CD4-positive, CD25-positive, alpha-beta regulatory T cell (primary cell): ENCODE results near the gene HPSE2. TPM values are rescaled to one million over a fixed set of nuclear protein-coding genes. Genes with fewer than 3 reads are reported as not detected.

Experiments used
- ATAC-seq, 2 donors: fragments of 150-1000 bp; cut with Tn5 transposase; one replicate each; pipeline ENCODE4 v1.10.0; 2021; ENCODE audit warnings: low read depth in 2 of 2, moderate number of reproducible peaks in 2 of 2, moderate library complexity in 1 of 2
- DNase-seq, 3 donors: peaks; one replicate each; pipeline versions ENCODE4 v3.0.0 to v3.0.0-alpha.2; 2012 to 2022; ENCODE audit warnings: mixed read lengths in 1 of 3
- H3K27ac ChIP-seq: one replicate; pipeline ENCODE4 v1.7.0; 2013; ENCODE audit warnings: mild to moderate bottlenecking, low read length; ENCODE audit not compliant: insufficient read depth, poor library complexity, severe bottlenecking
- H3K27me3 ChIP-seq: one replicate; pipeline ENCODE4 v1.7.0; 2013; ENCODE audit warnings: low read length; ENCODE audit not compliant: control insufficient read depth, insufficient read depth
- H3K36me3 ChIP-seq: one replicate; pipeline ENCODE4 v1.7.0; 2013; ENCODE audit warnings: mild to moderate bottlenecking, low read length, moderate library complexity; ENCODE audit not compliant: control insufficient read depth, insufficient read depth
- H3K4me1 ChIP-seq: 2 replicates; pipeline ENCODE4 v1.7.0; 2013; ENCODE audit warnings: mild to moderate bottlenecking, low read length; ENCODE audit not compliant: insufficient read depth, control insufficient read depth, poor library complexity, severe bottlenecking
- H3K4me3 ChIP-seq: one replicate; pipeline ENCODE4 v1.7.0; 2013; ENCODE audit warnings: low read depth, mild to moderate bottlenecking, low read length, moderate library complexity
- H3K9me3 ChIP-seq, 2 experiments: 1 replicate in 1 of 2; 2 replicates in 1 of 2; pipeline ENCODE4 v1.7.0; 2013; ENCODE audit warnings: low read length in 2 of 2, mild to moderate bottlenecking in 1 of 2, moderate library complexity in 1 of 2; ENCODE audit not compliant: control insufficient read depth in 2 of 2
- H3K27ac Mint-ChIP-seq, 3 donors: one replicate each; pipeline ENCODE4 v1.8.0; 2020 to 2022; ENCODE audit warnings: mild to moderate bottlenecking in 3 of 3, mixed read lengths in 3 of 3, moderate library complexity in 2 of 3
- H3K27me3 Mint-ChIP-seq: one replicate; pipeline ENCODE4 v1.8.0; 2022; ENCODE audit warnings: mild to moderate bottlenecking, mixed read lengths
- H3K36me3 Mint-ChIP-seq: one replicate; pipeline ENCODE4 v1.8.0; 2020; ENCODE audit warnings: mixed read lengths
- H3K4me1 Mint-ChIP-seq, 4 donors: one replicate each; pipeline ENCODE4 v1.8.0; 2020 to 2022; ENCODE audit warnings: mixed read lengths in 4 of 4, mild to moderate bottlenecking in 1 of 4
- H3K4me3 Mint-ChIP-seq, 4 donors: one replicate each; pipeline ENCODE4 v1.8.0; 2020 to 2022; ENCODE audit warnings: mild to moderate bottlenecking in 4 of 4, mixed read lengths in 4 of 4, moderate library complexity in 3 of 4
- H3K9me3 Mint-ChIP-seq, 7 donors: one replicate each; pipeline ENCODE4 v1.8.0; 2020 to 2022; ENCODE audit warnings: mixed read lengths in 7 of 7, mild to moderate bottlenecking in 3 of 7, moderate library complexity in 2 of 7
- polyA plus RNA-seq, 4 donors: library from polyadenylated mRNA; unstranded; fragments of 300-500 nt; fragmentation: Illumina TruSeq; gene quantifications; one replicate each; pipeline ENCODE4 v1.2.3, GENCODE V29; 2021
- total RNA-seq: library from RNA; stranded (reverse); gene quantifications from one replicate; pipeline ENCODE4 v1.2.3, GENCODE V29; 2022

Gene HPSE2
- total and polyA plus RNA-seq, 5 donors from 2014 or later = 0.07 to 0.31 TPM; not detected in 3

DNA sequence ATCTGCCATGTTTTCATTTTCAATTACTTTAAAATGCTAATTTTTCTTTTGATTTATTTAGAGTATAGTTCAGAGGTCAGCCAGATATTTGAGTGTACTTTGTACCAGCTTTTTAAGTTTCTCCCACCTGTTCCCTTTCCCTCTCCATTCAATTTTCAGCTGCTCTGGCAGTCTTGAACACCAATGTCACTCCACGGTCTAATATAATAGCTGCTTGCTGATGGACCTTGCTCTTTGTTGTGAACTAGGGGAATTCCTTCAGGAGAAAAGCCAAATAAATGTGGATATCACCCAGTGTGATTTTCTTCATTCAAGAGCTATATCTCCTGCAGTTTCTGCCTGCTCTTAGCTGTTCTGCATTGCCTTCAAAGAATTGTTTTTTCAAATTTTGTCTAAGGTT, 785.0 kb downstream of the HPSE2 start:
- peaks cover 0 to 2% of the 10 kb centered on the region in 2 experiments for H3K9me3 ChIP-seq
- no peak overlapping the region for H3K4me3 Mint-ChIP-seq
- DNase-seq (no peak), ATAC-seq (no peak)
- H3K4me1 ChIP-seq = peaks cover 7% of the 10 kb centered on the region
- H3K9me3 Mint-ChIP-seq = no peaks in the 10 kb centered on the region
- no peak overlapping the region for H3K27ac ChIP-seq
- H3K4me1 Mint-ChIP-seq = peaks cover 2 to 16% (median 6%) of the 10 kb centered on the region in 4 donors
- no peak overlapping the region for H3K4me3 ChIP-seq
- H3K27me3 Mint-ChIP-seq = peaks cover 32% of the 10 kb centered on the region
- no peaks in the 10 kb centered on the region for H3K36me3 Mint-ChIP-seq
- no peak overlapping the region for H3K27ac Mint-ChIP-seq
- H3K36me3 ChIP-seq = no peaks in the 10 kb centered on the region
- peaks cover 18% of the 10 kb centered on the region for H3K27me3 ChIP-seq

DNA sequence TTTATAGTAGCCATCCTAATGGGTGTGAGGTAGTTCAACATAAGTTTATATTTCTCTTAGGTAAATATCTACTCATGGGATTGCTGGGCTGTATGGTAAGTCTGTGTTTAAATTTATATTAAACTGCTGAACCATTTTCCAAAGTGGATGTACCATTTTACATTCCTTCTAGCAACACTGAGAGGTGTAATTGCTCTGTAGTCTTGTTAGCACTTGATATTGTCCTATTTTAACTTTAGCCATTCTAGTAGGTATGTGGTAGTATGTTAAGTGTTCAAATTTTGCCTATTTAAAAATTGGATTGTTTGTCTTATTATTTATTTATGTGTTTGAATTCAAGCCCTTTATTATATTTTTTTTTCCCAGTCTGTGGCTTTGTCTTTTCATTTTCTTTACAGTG, 786.4 kb downstream of the HPSE2 start:
- no peak overlapping the region for H3K27ac Mint-ChIP-seq
- peak overlapping the region in 1 of 4 donors; percentile 85 for H3K4me3 Mint-ChIP-seq

DNA sequence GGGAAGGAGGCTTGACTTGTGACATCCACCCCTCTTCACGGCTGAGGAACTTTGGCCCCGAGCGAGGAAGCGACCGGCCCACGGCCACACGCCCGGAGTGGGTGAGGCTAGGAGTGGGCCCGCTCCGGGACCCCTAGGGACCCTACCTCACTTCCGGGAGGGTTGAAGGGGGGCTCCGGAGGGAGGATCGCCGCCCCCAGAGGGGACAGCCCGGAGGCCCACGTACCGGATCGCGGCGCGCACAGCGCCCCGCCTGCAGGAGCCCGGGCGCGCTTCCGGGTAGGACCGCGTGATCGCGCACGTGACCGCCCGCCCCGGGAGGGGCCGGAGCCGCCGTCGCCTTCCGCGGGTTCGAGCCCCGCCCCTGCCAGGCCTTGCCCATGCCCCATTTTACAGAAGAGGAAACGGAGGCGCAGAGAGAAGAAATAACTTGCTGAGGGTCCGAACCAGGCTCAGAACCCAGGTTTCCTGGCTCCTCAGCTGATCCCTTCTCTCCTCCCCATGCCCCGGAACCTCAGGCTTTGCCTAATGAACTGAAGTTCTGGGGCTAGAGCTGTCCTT, 788.9 kb downstream of the HPSE2 start, which contains the start of gene HPS1:
Gene HPS1, minus strand, starts transcription at position 275 of the 561 bp plus-strand sequence. CDS start 3,695 bp downstream, outside the sequence.
- peak; percentile 62 to 87 (median 79) for DNase-seq
- H3K27me3 Mint-ChIP-seq = peaks cover 19% of the 10 kb centered on the region
- Histone ChIP-seq H3K27me3 (peaks cover 8% of the 10 kb centered on the region), H3K9me3 (peaks cover 0 to 2% of the 10 kb centered on the region in 2 experiments), H3K27ac (peak within 1 kb of the TSS; percentile 86), H3K36me3 (peaks cover 23% of the 10 kb centered on the region), H3K4me1 (peaks cover 32% of the 10 kb centered on the region), H3K4me3 (peak within 1 kb of the TSS; percentile 86)
- H3K9me3 Mint-ChIP-seq = no peaks in the 10 kb centered on the region
- peaks cover 17% of the 10 kb centered on the region for H3K36me3 Mint-ChIP-seq
- ATAC-seq = peak; percentile 91 to 92
- peaks cover 10 to 53% (median 27%) of the 10 kb centered on the region in 4 donors for H3K4me1 Mint-ChIP-seq
- H3K4me3 Mint-ChIP-seq = peak within 1 kb of the TSS; percentile 94 to 98 (median 96)
- H3K27ac Mint-ChIP-seq = peak within 1 kb of the TSS; percentile 96 to 97 (median 96)

More for the DNA sequence above, 786.4 kb downstream of the HPSE2 start:
- Mint-ChIP-seq H3K4me1 (peaks cover 5 to 29% (median 16%) of the 10 kb centered on the region in 4 donors), H3K36me3 (peaks cover 6% of the 10 kb centered on the region), H3K9me3 (no peaks in the 10 kb centered on the region), H3K27me3 (peaks cover 32% of the 10 kb centered on the region)
- Histone ChIP-seq H3K4me1 (peaks cover 19% of the 10 kb centered on the region), H3K9me3 (peaks cover 0 to 2% of the 10 kb centered on the region in 2 experiments), H3K27ac (no peak overlapping the region), H3K36me3 (peaks cover 6% of the 10 kb centered on the region), H3K4me3 (no peak overlapping the region), H3K27me3 (peaks cover 18% of the 10 kb centered on the region)
- no peak for DNase-seq
- ATAC-seq = no peak

DNA sequence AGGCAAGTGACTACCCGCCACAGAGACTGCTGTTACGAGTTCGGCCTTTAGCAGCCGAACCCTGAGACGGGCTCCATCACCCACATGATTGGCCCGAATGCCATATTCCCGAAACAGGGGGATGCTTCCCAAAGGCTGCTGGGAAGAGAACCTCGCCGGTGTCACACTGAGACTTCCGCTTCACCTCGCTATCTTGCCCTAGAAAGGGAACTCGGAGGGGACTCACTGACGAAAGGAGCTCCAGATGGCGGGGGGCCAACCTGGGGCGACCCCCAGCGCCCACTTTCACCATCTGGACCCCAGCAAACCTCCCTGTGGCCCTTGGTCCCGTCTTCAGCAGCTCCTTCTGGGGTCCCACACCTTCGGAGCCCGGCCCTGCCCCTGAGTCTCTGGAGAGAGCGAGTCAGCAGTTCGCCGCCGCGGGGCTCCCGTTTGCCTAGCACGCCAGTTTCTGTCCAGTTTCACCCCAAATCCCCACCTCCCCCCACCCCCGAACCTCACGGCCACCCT, 789.4 kb downstream of the HPSE2 start:
- Mint-ChIP-seq H3K4me3 (peak overlapping the region; percentile 94 to 98 (median 96)), H3K36me3 (peaks cover 22% of the 10 kb centered on the region), H3K9me3 (no peaks in the 10 kb centered on the region), H3K27ac (peak overlapping the region; percentile 96 to 97 (median 96)), H3K4me1 (peaks cover 11 to 58% (median 33%) of the 10 kb centered on the region in 4 donors), H3K27me3 (peaks cover 16% of the 10 kb centered on the region)
- Histone ChIP-seq H3K27me3 (peaks cover 8% of the 10 kb centered on the region), H3K4me1 (peaks cover 32% of the 10 kb centered on the region), H3K9me3 (peaks cover 0 to 2% of the 10 kb centered on the region in 2 experiments), H3K4me3 (peak overlapping the region; percentile 86), H3K27ac (peak overlapping the region; percentile 86), H3K36me3 (peaks cover 25% of the 10 kb centered on the region)
- peak in 1 of 3 donors; percentile 54 for DNase-seq
- peak; percentile 9 to 36 for ATAC-seq

DNA sequence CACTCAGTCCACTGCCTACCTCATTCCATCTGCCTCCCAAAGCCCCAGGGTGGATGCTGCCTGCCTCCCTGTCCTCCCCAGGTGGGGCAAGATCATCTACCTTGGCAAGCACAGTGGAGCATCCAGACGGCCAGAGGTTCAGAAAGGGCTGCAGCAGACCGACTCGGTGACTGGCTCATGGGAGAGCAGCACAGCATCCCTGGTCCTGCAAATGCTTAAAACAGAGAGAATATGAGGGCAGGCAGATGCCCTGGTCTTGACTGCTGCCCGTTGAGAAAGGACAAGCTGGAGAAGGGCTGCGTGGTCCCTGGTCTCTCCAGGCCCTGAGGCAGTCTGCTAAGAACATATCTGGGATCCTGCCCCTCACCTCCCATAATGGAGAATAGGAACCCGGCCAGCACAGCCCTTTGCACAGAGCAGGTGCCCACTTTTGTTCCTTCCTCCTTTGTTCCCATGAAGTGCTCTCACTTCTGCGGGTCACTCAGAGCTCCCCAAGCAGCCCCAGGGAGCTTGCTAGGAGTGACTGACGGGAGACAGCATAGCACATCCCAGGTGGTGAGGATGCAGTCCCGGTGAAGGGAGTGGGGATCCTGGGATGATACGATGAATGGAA, 790.3 kb downstream of the HPSE2 start:
- Mint-ChIP-seq H3K27ac (peak overlapping the region; percentile 96 to 97 (median 96)), H3K9me3 (no peaks in the 10 kb centered on the region), H3K4me3 (peak overlapping the region; percentile 94 to 98 (median 96)), H3K27me3 (peaks cover 7% of the 10 kb centered on the region), H3K4me1 (peaks cover 17 to 63% (median 37%) of the 10 kb centered on the region in 4 donors), H3K36me3 (peaks cover 26% of the 10 kb centered on the region)
- Histone ChIP-seq H3K4me3 (peak overlapping the region; percentile 86), H3K27me3 (peaks cover 4% of the 10 kb centered on the region), H3K9me3 (peaks cover 0 to 2% of the 10 kb centered on the region in 2 experiments), H3K4me1 (peaks cover 32% of the 10 kb centered on the region), H3K36me3 (peaks cover 30% of the 10 kb centered on the region), H3K27ac (no peak overlapping the region)
- ATAC-seq = no peak
- no peak for DNase-seq

DNA sequence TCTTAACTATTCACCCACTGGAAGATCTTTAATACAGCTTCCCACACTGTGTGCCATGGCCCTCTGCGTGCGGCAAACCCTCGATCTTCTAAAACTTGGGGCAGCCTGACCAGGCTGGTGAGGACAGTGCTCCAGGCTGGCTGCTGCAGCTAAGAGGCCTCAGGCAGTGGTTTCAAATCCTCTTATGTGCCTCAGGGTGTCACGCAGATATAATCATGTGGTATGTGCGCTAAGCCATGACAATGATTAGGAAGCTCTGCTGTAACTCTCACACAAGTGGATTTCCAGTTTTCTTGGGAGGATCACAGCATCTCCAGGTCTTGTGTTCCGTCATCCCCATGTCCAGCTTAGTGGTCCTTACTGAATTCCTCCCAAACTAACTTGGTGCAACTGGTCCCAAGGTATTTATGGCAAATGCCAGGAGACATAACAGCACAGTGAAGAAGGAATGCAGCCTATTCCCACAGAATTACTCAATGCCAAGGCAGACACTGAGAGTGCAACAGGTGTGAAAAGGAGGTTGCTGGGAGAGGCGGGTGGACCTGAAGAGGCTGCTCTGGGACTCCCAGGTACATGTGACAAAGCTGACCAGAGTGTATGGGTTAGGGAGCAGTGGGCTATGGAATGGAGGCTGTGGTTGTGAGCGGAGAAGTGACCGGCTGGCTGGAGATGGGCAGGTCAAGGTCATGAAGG, 791.2 kb downstream of the HPSE2 start:
- Histone ChIP-seq H3K27ac (no peak overlapping the region), H3K9me3 (peaks cover 0 to under 1% of the 10 kb centered on the region in 2 experiments), H3K27me3 (peaks cover 4% of the 10 kb centered on the region), H3K36me3 (peaks cover 33% of the 10 kb centered on the region), H3K4me1 (peaks cover 32% of the 10 kb centered on the region), H3K4me3 (no peak overlapping the region)
- Mint-ChIP-seq H3K4me1 (peaks cover 22 to 68% (median 38%) of the 10 kb centered on the region in 4 donors), H3K27me3 (peaks cover 2% of the 10 kb centered on the region), H3K9me3 (peaks cover 0 to 1% (median 0%) of the 10 kb centered on the region in 7 donors), H3K36me3 (peaks cover 34% of the 10 kb centered on the region), H3K4me3 (peak overlapping the region; percentile 93 to 96 (median 94)), H3K27ac (peak overlapping the region; percentile 60 to 97 (median 77))
- DNase-seq (no peak), ATAC-seq (no peak)

DNA sequence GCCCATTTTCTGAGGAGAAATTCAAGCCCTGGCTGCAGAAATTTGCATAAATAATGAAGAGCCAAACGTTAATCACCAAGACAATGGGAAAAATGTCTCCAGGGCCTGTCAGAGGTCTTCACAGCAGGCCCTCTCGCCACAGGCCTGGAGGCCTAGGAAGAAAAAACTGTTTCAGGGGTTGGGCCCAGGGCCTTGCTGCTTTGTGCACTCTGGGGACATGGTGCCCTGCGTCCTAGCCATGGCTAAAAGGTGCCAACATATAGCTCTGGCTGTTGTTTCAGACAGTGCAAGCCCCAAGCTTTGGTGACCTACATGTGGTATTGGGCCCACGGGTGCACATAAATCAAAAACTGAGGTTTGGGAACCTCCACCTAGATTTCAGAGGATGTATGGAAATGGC, 796.9 kb downstream of the HPSE2 start:
- Histone ChIP-seq H3K4me1 (peaks cover 8% of the 10 kb centered on the region), H3K27me3 (no peaks in the 10 kb centered on the region), H3K27ac (no peak overlapping the region), H3K9me3 (no peaks in the 10 kb centered on the region), H3K4me3 (no peak overlapping the region), H3K36me3 (peaks cover 67% of the 10 kb centered on the region)
- peaks cover 60% of the 10 kb centered on the region for H3K36me3 Mint-ChIP-seq
- DNase-seq (no peak), ATAC-seq (no peak)
- H3K9me3 Mint-ChIP-seq = peaks cover 0 to 2% (median 0%) of the 10 kb centered on the region in 7 donors
- no peaks in the 10 kb centered on the region for H3K27me3 Mint-ChIP-seq
- no peak overlapping the region for H3K27ac Mint-ChIP-seq
- peaks cover 17 to 36% (median 23%) of the 10 kb centered on the region in 4 donors for H3K4me1 Mint-ChIP-seq
- H3K4me3 Mint-ChIP-seq = no peak overlapping the region
